HG03066 (cell line): ENCODE results near the gene DGKZ.
"Not testable (repeated sequence)": the region's sequence is repeated elsewhere in the genome, so short reads cannot be mapped to it uniquely, and the experiment has no call there.

Experiments
- ATAC-seq: cut with Tn5 transposase; IDR thresholded peaks from one replicate; pipeline ENCODE4 v1.9.1; 2021; ENCODE audit warnings: low read depth; ENCODE audit not compliant: unreplicated experiment

The DGKZ gene, protein sequence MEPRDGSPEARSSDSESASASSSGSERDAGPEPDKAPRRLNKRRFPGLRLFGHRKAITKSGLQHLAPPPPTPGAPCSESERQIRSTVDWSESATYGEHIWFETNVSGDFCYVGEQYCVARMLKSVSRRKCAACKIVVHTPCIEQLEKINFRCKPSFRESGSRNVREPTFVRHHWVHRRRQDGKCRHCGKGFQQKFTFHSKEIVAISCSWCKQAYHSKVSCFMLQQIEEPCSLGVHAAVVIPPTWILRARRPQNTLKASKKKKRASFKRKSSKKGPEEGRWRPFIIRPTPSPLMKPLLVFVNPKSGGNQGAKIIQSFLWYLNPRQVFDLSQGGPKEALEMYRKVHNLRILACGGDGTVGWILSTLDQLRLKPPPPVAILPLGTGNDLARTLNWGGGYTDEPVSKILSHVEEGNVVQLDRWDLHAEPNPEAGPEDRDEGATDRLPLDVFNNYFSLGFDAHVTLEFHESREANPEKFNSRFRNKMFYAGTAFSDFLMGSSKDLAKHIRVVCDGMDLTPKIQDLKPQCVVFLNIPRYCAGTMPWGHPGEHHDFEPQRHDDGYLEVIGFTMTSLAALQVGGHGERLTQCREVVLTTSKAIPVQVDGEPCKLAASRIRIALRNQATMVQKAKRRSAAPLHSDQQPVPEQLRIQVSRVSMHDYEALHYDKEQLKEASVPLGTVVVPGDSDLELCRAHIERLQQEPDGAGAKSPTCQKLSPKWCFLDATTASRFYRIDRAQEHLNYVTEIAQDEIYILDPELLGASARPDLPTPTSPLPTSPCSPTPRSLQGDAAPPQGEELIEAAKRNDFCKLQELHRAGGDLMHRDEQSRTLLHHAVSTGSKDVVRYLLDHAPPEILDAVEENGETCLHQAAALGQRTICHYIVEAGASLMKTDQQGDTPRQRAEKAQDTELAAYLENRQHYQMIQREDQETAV

GRCh38 chr11:46346886-46347636, at the start of gene DGKZ:
DGKZ (plus strand) TSS chr11:46347463; CDS start chr11:46347660, 197 bp downstream.
- ATAC-seq, result peak; percentile 58

DNA sequence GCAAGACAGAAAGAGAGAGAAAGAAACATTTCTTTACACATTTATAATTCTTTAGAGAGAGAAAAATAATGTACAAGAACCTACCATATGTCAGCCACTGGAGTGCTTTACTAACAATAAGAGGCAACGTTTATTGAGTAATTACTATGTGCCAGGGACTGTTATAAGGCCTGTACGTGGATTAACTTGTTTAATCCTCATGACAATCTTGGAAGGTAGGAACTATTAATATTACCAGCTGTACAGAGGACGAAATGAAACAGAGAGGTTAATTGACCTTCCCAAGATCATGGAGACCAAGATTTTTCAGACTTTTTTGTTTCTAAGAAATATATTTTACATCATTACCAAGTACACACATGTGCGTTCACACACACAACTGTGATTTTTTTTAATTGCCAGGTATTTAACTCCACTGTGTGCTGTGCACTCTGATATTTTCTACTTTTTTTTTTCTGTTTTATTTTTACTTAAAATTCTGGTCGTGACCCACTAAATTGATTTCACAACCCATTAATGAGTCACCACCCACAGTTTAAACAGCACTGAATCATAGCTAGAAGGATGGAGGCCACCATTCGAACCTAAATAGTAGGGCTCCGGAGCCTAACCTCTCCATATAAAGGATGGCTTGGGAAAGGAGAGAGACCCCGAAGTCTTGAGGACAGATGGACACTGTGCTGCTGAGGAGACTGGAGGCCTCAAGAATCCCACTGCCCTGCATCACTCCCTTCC, 48.4 kb upstream of the DGKZ start:
- no peak for ATAC-seq

- ATAC-seq, result no peak
Observed at GRCh38 chr11:46299451-46299961, 47.8 kb upstream of the DGKZ start.

GRCh38 chr11:46300270-46300669, 47.0 kb upstream of the DGKZ start:
- no peak for ATAC-seq

GRCh38 chr11:46302866-46303265, 44.4 kb upstream of the DGKZ start:
- ATAC-seq, result peak; percentile 70

DNA sequence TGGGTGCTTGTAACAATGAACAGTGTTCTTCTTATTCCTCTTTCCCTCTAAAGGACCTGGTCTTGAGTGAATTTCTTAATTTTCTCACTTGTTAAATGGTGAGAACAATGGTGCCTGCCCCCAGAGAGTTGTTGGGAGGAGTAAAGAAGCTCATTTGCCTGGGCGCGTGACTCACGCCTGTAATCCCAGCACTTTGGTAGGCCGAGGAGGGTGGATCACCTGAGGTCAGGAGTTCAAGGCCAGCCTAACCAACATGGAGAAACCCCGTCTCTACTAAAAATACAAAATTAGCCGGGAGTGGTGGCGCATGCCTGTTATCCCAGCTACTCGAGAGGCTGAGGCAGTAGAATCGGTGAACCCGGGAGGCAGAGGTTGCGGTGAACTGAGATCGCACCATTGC, 43.2 kb upstream of the DGKZ start:
- not testable (repeated sequence) for ATAC-seq

- ATAC-seq, result no peak
Observed at GRCh38 chr11:46304605-46305179, 42.6 kb upstream of the DGKZ start.

DNA sequence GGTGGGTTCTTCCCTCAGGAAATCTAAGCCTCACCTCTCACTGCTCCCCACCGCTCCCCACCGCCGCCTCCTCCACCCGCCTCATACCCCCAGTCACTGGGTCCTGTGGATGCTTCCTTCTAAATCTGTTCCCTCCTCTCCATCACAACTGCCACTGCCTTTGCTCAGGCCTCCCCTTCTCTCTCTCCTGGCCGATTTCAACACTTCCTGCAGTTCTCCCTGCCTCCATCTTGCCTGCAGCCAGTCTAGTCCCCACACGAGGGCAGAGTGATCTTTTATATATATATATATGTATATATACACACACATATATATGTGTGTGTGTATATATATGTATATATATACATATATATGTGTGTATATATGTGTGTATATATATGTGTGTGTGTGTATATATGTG, 42.0 kb upstream of the DGKZ start:
- ATAC-seq, result no peak

DNA sequence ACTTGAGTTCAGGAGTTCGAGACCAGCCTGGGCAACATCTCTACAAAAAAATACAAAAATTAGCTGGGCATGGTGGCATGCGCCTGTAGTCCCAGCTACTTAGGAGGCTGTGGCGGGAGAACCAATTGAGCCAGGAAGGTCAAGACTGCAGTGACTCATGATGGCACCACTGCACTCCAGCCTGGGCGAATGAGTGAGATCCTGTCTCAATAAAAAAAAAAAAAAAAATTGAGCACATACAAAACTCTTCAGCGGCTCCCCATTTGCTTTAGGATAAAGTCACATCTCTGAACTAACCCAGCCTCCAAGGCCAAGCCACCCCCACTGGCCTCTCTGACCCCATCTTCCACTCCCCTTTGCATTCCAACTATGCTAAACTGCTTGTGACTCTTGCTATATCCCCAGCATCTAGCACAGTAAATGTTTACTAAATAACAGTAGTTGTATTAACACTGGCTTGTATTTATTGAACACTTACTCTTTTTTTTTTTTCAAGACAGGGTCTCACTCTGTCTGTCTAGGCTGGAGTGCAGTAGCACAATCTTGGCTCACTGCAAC, 40.9 kb upstream of the DGKZ start:
- ATAC-seq, result no peak

DNA sequence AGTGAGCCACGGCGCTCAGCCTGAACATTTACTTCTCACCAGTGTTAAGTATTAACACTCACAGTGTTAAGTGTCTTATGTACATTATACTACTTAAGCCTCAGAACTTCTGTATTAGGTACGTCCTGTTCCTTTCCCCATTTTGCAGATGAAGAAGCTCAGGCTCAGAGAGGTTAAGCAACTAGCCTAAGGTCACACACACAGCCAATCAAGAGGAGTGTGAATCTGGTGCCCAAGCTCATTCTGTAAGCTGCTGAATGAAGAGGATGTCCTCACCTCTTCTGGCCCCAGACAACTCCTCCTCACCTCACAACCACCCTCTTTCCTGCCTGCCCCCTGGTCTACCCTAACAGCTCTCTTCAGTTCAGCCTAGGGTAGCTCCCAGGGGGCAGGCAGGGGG, 39.9 kb upstream of the DGKZ start:
- ATAC-seq, result no peak

DNA sequence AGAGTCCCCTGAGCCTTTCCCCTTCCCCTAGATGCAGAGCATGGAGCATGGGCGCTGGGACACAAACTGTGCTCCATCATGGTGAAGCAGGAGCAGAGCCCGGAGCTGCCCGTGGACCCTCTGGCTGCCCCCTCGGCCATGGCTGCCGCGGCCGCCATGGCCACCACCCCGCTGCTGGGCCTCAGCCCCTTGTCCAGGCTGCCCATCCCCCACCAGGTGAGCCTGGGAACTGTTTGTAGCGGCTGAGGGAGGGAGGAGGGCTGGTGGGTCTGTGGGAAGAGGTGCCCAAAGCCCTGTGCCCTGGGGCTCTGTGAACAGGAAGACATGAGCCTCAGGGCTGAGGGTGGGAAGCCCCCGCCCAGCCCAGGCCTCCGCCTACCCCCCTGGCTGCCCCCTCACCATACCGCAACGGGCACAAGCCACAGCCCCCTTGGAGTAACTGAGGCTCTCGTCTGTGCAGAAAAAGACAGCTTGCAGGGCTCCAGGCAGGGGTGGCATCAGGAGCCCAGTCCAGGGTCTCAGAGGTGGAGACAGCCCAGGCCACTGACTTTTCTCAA, 39.4 kb upstream of the DGKZ start:
- ATAC-seq, result no peak

DNA sequence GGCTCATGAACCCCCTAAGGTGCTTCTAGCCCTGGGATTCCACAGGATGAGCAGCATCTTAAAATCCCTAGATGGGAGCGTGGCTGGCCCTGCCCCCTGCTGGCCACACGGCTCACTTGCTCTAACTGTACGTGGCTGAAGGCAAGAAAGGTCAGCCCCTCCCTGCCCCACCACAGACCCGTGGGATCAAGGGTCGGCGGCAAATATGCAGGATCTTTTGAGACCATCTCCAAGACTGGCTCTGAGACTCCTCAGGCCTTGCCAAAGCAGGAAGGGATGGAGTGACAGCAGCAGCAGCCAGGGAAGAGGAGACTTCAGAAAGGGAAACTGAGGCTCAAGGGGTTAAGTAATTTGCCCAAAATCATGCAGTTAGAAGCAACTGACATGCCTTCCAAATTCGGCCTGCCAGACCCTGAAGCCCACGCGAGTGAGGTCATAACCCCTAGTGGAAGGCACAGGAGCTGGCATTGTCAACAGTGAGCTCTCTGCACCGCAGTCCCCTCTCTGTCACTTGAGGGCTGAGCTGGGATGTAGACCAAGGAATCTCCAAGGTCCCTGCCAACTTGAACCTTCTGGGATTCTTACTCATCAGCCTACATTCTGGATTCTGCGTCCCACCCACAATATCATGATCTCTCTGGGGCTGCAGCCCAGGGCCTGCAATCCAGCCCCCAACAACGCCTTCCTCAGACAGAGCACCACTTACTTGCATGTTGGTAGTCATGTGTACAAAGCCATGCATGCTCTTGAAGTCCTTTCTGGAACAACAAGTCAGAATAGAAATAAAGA, 38.4 kb upstream of the DGKZ start:
- ATAC-seq, result no peak

DNA sequence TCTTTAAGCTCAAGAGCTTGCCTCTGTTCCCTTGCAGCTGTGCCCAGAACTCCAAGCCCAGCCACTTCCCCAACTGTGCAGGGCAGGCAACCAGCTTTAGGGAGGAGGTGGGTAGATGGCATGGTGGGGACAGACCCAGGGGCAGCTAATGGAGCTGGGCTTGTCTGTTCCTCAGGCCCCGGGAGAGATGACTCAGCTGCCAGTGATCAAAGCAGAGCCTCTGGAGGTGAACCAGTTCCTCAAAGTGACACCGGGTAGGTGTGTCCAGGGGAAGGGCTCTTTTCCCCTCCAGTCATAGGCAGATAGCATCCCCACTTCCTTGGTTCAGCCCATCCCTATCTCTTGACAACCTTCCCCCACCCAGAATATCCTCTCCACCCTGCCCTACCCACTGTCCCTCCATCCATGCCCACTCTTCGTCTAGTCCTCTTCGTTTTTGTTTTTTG, 37.4 kb upstream of the DGKZ start:
- ATAC-seq, result no peak

- ATAC-seq, result no peak
Observed at GRCh38 chr11:46315033-46315738, 32.1 kb upstream of the DGKZ start.

- no peak for ATAC-seq
Observed at GRCh38 chr11:46315783-46316563, 31.3 kb upstream of the DGKZ start.

DNA sequence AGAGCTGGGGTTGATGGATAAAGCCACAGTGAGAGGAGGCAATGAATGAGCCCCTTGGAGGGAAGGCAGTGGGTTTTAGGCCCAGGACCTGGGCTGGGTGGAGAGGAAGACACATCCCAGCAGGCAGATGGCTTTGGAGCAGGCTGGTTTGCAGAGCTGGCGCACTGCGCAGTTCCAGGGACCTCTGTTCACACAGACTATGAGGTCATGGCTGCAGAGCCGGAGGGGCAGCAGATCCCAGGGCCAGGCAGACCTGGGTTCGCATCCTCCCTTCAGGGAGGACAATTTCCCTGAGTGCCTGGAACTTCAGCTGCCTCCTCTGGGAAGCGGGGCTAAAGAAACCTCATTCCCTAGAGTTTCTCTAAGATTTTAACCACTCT, 28.2 kb upstream of the DGKZ start:
- no peak for ATAC-seq

DNA sequence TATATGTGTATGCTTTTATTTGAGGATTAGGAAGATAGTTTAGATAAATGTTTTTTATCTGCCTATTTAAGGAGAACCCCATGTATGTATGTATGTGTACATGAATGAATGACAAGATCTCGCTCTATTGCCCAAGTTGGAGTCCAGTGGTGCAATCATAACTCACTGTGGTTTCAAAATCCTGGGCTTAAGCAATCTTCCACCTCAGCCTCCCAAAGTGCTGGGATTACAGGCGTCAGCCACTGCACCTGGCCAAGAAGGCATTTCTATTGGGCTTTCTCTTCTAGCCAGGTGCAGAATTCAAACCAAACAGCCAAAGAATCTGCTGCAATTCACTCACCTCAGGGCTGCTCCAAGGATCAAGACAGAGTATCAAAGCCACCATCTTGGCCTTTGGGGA, 25.5 kb upstream of the DGKZ start:
- no peak for ATAC-seq
